GM23338 (cell line): ENCODE results near the gene RBPJ. TPM values are rescaled to one million over a fixed set of nuclear protein-coding genes. Genes with fewer than 3 reads are reported as not detected.

Experiments
- ATAC-seq: fragments of 200-7000 bp; cut with Tn5 transposase; 3 replicates; pipeline ENCODE4 v1.9.1; 2020
- DNase-seq: peaks from one replicate; pipeline ENCODE4 v3.0.0-alpha.2; 2015; ENCODE audit warnings: low spot score
- H2AFZ ChIP-seq: fragments of 200-600 bp; sonication (generic); 2 replicates; pipeline ENCODE4 v1.8.0; 2016; ENCODE audit warnings: antibody characterized with exemption, mild to moderate bottlenecking, moderate library complexity
- H3F3A ChIP-seq: fragments of 200-600 bp; sonication (generic); replicated peaks from 2 replicates; pipeline ENCODE4 v1.8.0; 2017; ENCODE audit warnings: antibody characterized with exemption, mixed run types, low read depth
- H3K27ac ChIP-seq: fragments of 200-600 bp; sonication (generic); 2 replicates; pipeline ENCODE4 v1.6.1; 2016; ENCODE audit warnings: low read depth
- H3K27me3 ChIP-seq: fragments of 200-600 bp; sonication (generic); 2 replicates; pipeline ENCODE4 v1.8.0; 2016; ENCODE audit warnings: mild to moderate bottlenecking, mixed run types, moderate library complexity; ENCODE audit not compliant: insufficient read depth
- H3K36me3 ChIP-seq: fragments of 200-600 bp; sonication (generic); 2 replicates; pipeline ENCODE4 v1.8.0; 2016; ENCODE audit warnings: mild to moderate bottlenecking; ENCODE audit not compliant: insufficient read depth
- H3K4me1 ChIP-seq: fragments of 200-600 bp; sonication (generic); 2 replicates; pipeline ENCODE4 v1.8.0; 2016; ENCODE audit warnings: mild to moderate bottlenecking, moderate library complexity; ENCODE audit not compliant: insufficient read depth
- H3K4me2 ChIP-seq: fragments of 200-600 bp; sonication (generic); 2 replicates; pipeline ENCODE4 v1.7.1; 2017; ENCODE audit warnings: mixed run types
- H3K4me3 ChIP-seq: fragments of 200-600 bp; sonication (generic); 2 replicates; pipeline ENCODE4 v1.6.1; 2016; ENCODE audit warnings: mixed run types
- H3K79me2 ChIP-seq: fragments of 200-600 bp; sonication (generic); replicated peaks from 2 replicates; pipeline ENCODE4 v1.8.0; 2017; ENCODE audit warnings: mild to moderate bottlenecking; ENCODE audit not compliant: insufficient read depth
- H3K9me2 ChIP-seq: fragments of 200-600 bp; sonication (generic); 2 replicates; pipeline ENCODE4 v1.8.0; 2017; ENCODE audit not compliant: insufficient read depth
- H4K20me1 ChIP-seq: fragments of 200-600 bp; sonication (generic); replicated peaks from 2 replicates; pipeline ENCODE4 v1.8.0; 2017; ENCODE audit warnings: mild to moderate bottlenecking; ENCODE audit not compliant: insufficient read depth
- H3K27ac Mint-ChIP-seq: 2 replicates; pipeline ENCODE4 v1.8.0; 2020; ENCODE audit warnings: inconsistent platforms, mild to moderate bottlenecking, moderate library complexity, mixed read lengths
- H3K27me3 Mint-ChIP-seq: 3 replicates; pipeline ENCODE4 v1.8.0; 2022; ENCODE audit warnings: low read depth, mild to moderate bottlenecking, moderate library complexity, mixed read lengths, inconsistent platforms; ENCODE audit not compliant: insufficient read depth, poor library complexity
- H3K36me3 Mint-ChIP-seq: 3 replicates; pipeline ENCODE4 v1.8.0; 2021; ENCODE audit warnings: low read depth, mild to moderate bottlenecking, inconsistent platforms, moderate library complexity, mixed read lengths
- H3K4me1 Mint-ChIP-seq: 3 replicates; pipeline ENCODE4 v1.8.0; 2020; ENCODE audit warnings: mild to moderate bottlenecking, inconsistent platforms, mixed read lengths
- H3K4me3 Mint-ChIP-seq: 3 replicates; pipeline ENCODE4 v1.8.0; 2021; ENCODE audit warnings: moderate library complexity, mild to moderate bottlenecking, inconsistent platforms, mixed read lengths
- H3K9me3 Mint-ChIP-seq: 3 replicates; pipeline ENCODE4 v1.8.0; 2020; ENCODE audit warnings: moderate library complexity, mild to moderate bottlenecking, inconsistent platforms, mixed read lengths
- CREB1 ChIP-seq: fragments of 250-450 bp; sonication (Bioruptor Pico); IDR thresholded peaks from 2 replicates; pipeline ENCODE4 v1.5.0; 2020; ENCODE audit warnings: low read depth, mild to moderate bottlenecking, moderate library complexity
- EZH2 ChIP-seq: fragments of 200-600 bp; sonication (generic); IDR thresholded peaks from one replicate; pipeline ENCODE4 v1.8.0; 2017; ENCODE audit warnings: antibody characterized with exemption, mild to moderate bottlenecking, low read depth; ENCODE audit not compliant: unreplicated experiment
- EZH2phosphoT487 ChIP-seq: fragments of 200-600 bp; sonication (generic); IDR thresholded peaks from one replicate; pipeline ENCODE4 v1.8.1; 2018; ENCODE audit warnings: antibody characterized with exemption; ENCODE audit not compliant: unreplicated experiment
- JUNB ChIP-seq: IDR thresholded peaks from one replicate; pipeline ENCODE4 v1.6.1; 2016; ENCODE audit warnings: antibody characterized with exemption; ENCODE audit not compliant: unreplicated experiment
- NANOG ChIP-seq: IDR thresholded peaks from 2 replicates; pipeline ENCODE4 v1.6.1; 2016; ENCODE audit warnings: antibody characterized with exemption, borderline replicate concordance
- POLR2AphosphoS5 ChIP-seq: IDR thresholded peaks from 2 replicates; pipeline ENCODE4 v1.6.1; 2016; ENCODE audit warnings: antibody characterized with exemption, low read depth
- STAT1 ChIP-seq: IDR thresholded peaks from one replicate; pipeline ENCODE4 v1.6.1; 2016; ENCODE audit warnings: antibody characterized with exemption; ENCODE audit not compliant: unreplicated experiment
- ZNF114 ChIP-seq: fragments of 250-450 bp; sonication (Bioruptor Pico); IDR thresholded peaks from 2 replicates; pipeline ENCODE4 v1.5.0; 2020; ENCODE audit warnings: mild to moderate bottlenecking, moderate library complexity
- ZNF331 ChIP-seq: fragments of 250-450 bp; sonication (Bioruptor Pico); IDR thresholded peaks from 2 replicates; pipeline ENCODE4 v1.5.0; 2020; ENCODE audit warnings: low read depth, mild to moderate bottlenecking, moderate library complexity
- polyA plus RNA-seq: library from polyadenylated mRNA; unstranded; fragments of >200 nt; fragmentation: Nextera tagmentation; extraction: Ambion mirVana; gene quantifications from 2 replicates; pipeline ENCODE4 v1.2.1, GENCODE V29; 2016
- total RNA-seq: library from RNA; depleted of rRNA; stranded (reverse); fragments of >200 nt; shearing (Covaris generic); gene quantifications from 2 replicates; pipeline ENCODE4 v1.2.3, GENCODE V29; 2014
- TF ChIP-seq, protein P1 (sequence below): IDR thresholded peaks from one replicate; pipeline ENCODE4 v1.6.1; 2018; ENCODE audit warnings: antibody characterized with exemption; ENCODE audit not compliant: unreplicated experiment
- TF ChIP-seq, protein P2 (sequence below): IDR thresholded peaks from 2 replicates; pipeline ENCODE4 v1.6.1; 2016; ENCODE audit warnings: antibody characterized with exemption
- TF ChIP-seq, protein P3 (sequence below): fragments of 250-450 bp; sonication (Bioruptor Pico); IDR thresholded peaks from 2 replicates; pipeline ENCODE4 v1.5.0; 2020; ENCODE audit warnings: mild to moderate bottlenecking, moderate library complexity
- TF ChIP-seq, protein P4 (sequence below), 2 experiments: fragments of 200-600 bp in 1 of 2; sonication (generic) in 1 of 2; conservative IDR thresholded peaks; 2 replicates each; pipeline versions ENCODE4 v1.5.1 to v1.6.1; 2016 to 2017; ENCODE audit warnings: antibody characterized with exemption in 2 of 2, low read depth in 2 of 2, mild to moderate bottlenecking in 2 of 2, moderate library complexity in 1 of 2

RBPJ gene
- total and polyA plus RNA-seq, 2 experiments from 2014 or later = 212 to 457 TPM

DNA sequence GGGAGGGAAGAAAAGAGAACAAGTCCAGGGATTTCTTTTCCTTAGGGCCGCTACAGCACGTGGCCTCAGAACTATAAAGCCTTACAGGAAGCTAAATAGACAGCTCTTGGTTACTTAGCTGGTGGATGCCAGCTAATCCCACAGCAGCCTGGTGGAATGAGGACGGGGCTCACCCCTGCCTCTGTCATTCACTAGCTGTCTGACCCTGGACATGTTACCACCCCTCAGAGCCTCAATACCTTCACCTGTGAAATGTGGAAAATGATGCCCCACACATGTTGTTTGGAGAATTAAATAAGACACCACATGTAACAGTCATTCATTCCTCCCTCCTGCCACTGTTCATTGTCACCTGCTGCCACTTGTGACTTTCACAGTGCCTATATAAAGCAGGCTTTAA, 153.7 kb downstream of the RBPJ start (continued):
- TF ChIP-seq, protein P1, sequence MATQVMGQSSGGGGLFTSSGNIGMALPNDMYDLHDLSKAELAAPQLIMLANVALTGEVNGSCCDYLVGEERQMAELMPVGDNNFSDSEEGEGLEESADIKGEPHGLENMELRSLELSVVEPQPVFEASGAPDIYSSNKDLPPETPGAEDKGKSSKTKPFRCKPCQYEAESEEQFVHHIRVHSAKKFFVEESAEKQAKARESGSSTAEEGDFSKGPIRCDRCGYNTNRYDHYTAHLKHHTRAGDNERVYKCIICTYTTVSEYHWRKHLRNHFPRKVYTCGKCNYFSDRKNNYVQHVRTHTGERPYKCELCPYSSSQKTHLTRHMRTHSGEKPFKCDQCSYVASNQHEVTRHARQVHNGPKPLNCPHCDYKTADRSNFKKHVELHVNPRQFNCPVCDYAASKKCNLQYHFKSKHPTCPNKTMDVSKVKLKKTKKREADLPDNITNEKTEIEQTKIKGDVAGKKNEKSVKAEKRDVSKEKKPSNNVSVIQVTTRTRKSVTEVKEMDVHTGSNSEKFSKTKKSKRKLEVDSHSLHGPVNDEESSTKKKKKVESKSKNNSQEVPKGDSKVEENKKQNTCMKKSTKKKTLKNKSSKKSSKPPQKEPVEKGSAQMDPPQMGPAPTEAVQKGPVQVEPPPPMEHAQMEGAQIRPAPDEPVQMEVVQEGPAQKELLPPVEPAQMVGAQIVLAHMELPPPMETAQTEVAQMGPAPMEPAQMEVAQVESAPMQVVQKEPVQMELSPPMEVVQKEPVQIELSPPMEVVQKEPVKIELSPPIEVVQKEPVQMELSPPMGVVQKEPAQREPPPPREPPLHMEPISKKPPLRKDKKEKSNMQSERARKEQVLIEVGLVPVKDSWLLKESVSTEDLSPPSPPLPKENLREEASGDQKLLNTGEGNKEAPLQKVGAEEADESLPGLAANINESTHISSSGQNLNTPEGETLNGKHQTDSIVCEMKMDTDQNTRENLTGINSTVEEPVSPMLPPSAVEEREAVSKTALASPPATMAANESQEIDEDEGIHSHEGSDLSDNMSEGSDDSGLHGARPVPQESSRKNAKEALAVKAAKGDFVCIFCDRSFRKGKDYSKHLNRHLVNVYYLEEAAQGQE = no peak
- no peak for TF ChIP-seq POLR2AphosphoS5
- TF ChIP-seq ZNF331 (CRISPR knock-in tag) = no peak
- no peak for TF ChIP-seq ZNF114 (CRISPR knock-in tag)
- TF ChIP-seq EZH2 = no peak
- no peak for TF ChIP-seq JUNB

DNA sequence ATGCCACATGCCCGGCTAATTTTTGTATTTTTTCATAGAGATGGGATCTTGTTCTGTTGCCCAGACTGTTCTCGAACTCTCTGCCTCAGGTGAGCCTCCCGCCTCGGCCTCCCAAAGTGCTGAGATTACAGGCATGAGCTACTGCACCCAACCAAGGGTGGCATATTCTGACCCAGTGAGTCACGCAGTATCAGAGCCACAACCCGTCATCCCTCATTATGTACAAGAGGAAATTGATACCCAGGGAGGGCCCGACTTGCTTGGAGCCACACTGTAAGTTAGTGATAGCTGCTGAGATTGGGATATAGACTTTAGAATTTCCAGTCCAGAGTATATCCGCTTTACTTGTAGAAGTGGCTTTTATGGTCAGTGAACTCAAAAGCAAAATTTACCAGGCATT, 154.9 kb downstream of the RBPJ start:
- Histone ChIP-seq H3K27me3 (no peaks in the 10 kb centered on the region), H3K4me1 (peaks cover 14% of the 10 kb centered on the region), H3K36me3 (no peaks in the 10 kb centered on the region), H4K20me1 (no peaks in the 10 kb centered on the region), H3F3A (no peaks in the 10 kb centered on the region), H3K4me2 (no peak overlapping the region), H3K27ac (no peak overlapping the region), H3K9me2 (no peaks in the 10 kb centered on the region), H3K4me3 (no peak overlapping the region), H3K79me2 (no peaks in the 10 kb centered on the region), H2AFZ (no peak overlapping the region)
- Mint-ChIP-seq H3K9me3 (no peaks in the 10 kb centered on the region; the same call in 2 of the 3 replicates), H3K27me3 (peaks cover 2% of the 10 kb centered on the region), H3K27ac (no peak overlapping the region), H3K4me3 (no peak overlapping the region), H3K36me3 (no peaks in the 10 kb centered on the region), H3K4me1 (peaks cover 8% of the 10 kb centered on the region; the same call in 2 of the 3 replicates)
- DNase-seq (no peak), ATAC-seq (no peak)
- TF ChIP-seq, protein P2, sequence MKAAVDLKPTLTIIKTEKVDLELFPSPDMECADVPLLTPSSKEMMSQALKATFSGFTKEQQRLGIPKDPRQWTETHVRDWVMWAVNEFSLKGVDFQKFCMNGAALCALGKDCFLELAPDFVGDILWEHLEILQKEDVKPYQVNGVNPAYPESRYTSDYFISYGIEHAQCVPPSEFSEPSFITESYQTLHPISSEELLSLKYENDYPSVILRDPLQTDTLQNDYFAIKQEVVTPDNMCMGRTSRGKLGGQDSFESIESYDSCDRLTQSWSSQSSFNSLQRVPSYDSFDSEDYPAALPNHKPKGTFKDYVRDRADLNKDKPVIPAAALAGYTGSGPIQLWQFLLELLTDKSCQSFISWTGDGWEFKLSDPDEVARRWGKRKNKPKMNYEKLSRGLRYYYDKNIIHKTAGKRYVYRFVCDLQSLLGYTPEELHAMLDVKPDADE = no peak
- TF ChIP-seq ZNF114 (CRISPR knock-in tag) (no peak), JUNB (no peak), EZH2phosphoT487 (no peak), POLR2AphosphoS5 (no peak), CREB1 (CRISPR knock-in tag) (no peak), STAT1 (no peak), NANOG (no peak), ZNF331 (CRISPR knock-in tag) (no peak), EZH2 (no peak)
- TF ChIP-seq, protein P3, sequence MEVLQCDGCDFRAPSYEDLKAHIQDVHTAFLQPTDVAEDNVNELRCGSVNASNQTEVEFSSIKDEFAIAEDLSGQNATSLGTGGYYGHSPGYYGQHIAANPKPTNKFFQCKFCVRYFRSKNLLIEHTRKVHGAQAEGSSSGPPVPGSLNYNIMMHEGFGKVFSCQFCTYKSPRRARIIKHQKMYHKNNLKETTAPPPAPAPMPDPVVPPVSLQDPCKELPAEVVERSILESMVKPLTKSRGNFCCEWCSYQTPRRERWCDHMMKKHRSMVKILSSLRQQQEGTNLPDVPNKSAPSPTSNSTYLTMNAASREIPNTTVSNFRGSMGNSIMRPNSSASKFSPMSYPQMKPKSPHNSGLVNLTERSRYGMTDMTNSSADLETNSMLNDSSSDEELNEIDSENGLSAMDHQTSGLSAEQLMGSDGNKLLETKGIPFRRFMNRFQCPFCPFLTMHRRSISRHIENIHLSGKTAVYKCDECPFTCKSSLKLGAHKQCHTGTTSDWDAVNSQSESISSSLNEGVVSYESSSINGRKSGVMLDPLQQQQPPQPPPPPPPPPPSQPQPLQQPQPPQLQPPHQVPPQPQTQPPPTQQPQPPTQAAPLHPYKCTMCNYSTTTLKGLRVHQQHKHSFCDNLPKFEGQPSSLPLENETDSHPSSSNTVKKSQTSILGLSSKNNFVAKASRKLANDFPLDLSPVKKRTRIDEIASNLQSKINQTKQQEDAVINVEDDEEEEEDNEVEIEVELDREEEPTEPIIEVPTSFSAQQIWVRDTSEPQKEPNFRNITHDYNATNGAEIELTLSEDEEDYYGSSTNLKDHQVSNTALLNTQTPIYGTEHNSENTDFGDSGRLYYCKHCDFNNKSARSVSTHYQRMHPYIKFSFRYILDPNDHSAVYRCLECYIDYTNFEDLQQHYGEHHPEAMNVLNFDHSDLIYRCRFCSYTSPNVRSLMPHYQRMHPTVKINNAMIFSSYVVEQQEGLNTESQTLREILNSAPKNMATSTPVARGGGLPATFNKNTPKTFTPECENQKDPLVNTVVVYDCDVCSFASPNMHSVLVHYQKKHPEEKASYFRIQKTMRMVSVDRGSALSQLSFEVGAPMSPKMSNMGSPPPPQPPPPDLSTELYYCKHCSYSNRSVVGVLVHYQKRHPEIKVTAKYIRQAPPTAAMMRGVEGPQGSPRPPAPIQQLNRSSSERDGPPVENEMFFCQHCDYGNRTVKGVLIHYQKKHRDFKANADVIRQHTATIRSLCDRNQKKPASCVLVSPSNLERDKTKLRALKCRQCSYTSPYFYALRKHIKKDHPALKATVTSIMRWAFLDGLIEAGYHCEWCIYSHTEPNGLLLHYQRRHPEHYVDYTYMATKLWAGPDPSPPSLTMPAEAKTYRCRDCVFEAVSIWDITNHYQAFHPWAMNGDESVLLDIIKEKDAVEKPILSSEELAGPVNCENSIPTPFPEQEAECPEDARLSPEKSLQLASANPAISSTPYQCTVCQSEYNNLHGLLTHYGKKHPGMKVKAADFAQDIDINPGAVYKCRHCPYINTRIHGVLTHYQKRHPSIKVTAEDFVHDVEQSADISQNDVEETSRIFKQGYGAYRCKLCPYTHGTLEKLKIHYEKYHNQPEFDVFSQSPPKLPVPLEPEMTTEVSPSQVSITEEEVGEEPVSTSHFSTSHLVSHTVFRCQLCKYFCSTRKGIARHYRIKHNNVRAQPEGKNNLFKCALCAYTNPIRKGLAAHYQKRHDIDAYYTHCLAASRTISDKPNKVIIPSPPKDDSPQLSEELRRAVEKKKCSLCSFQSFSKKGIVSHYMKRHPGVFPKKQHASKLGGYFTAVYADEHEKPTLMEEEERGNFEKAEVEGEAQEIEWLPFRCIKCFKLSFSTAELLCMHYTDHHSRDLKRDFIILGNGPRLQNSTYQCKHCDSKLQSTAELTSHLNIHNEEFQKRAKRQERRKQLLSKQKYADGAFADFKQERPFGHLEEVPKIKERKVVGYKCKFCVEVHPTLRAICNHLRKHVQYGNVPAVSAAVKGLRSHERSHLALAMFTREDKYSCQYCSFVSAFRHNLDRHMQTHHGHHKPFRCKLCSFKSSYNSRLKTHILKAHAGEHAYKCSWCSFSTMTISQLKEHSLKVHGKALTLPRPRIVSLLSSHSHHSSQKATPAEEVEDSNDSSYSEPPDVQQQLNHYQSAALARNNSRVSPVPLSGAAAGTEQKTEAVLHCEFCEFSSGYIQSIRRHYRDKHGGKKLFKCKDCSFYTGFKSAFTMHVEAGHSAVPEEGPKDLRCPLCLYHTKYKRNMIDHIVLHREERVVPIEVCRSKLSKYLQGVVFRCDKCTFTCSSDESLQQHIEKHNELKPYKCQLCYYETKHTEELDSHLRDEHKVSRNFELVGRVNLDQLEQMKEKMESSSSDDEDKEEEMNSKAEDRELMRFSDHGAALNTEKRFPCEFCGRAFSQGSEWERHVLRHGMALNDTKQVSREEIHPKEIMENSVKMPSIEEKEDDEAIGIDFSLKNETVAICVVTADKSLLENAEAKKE (CRISPR knock-in tag) = no peak
- TF ChIP-seq, protein P4, sequence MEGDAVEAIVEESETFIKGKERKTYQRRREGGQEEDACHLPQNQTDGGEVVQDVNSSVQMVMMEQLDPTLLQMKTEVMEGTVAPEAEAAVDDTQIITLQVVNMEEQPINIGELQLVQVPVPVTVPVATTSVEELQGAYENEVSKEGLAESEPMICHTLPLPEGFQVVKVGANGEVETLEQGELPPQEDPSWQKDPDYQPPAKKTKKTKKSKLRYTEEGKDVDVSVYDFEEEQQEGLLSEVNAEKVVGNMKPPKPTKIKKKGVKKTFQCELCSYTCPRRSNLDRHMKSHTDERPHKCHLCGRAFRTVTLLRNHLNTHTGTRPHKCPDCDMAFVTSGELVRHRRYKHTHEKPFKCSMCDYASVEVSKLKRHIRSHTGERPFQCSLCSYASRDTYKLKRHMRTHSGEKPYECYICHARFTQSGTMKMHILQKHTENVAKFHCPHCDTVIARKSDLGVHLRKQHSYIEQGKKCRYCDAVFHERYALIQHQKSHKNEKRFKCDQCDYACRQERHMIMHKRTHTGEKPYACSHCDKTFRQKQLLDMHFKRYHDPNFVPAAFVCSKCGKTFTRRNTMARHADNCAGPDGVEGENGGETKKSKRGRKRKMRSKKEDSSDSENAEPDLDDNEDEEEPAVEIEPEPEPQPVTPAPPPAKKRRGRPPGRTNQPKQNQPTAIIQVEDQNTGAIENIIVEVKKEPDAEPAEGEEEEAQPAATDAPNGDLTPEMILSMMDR (conservative IDR thresholded peaks at IDR 0.05; ENCODE audit: low read depth in 2 of 2) = no peak
